Medulla oblongata (tissue), 1 donor: ENCODE data around the gene CACNA1G.

Experiments
- DNase-seq: peaks from one replicate; pipeline ENCODE4 v3.0.0-alpha.2; 2015; ENCODE audit errors: extremely low spot score

CACNA1G gene

DNA sequence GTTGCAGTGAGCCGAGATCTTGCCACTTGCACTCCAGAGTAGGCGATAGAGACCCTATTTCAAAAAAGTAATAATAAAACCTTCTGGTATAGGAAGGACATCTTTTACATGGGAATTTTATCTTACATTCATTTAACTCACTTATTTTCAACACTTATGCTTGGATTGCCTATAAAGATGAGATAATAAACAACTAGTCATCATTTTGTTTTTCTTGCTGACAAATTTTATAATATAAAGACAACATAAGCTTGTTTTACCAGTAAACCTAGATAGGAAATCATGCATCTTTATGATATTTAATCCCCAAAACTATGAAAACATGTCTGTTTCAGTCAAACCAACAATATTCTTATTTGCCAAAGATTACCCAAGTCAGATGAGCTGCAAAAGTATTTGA, 91.1 kb downstream of the CACNA1G start:
- no peak for DNase-seq

DNA sequence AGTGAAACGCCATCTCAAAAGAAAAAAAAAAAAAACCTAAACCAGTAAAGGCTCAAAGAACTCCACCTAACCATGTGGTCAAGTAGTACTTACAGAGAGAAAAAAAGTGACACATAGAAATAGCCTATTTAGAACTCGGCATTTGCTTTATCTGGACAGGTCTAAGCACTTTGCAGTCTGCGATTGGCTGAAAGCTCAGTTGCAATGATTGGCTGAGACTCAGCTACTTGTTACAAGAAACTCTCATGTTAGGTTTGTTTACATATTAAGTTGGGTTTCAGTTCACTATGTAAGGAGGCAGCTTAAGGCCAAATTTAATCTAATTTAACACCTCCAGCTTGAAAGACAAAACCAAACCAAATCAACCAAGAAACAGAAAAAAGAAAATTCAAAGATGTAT, 93.2 kb downstream of the CACNA1G start:
- DNase-seq, result no peak

DNA sequence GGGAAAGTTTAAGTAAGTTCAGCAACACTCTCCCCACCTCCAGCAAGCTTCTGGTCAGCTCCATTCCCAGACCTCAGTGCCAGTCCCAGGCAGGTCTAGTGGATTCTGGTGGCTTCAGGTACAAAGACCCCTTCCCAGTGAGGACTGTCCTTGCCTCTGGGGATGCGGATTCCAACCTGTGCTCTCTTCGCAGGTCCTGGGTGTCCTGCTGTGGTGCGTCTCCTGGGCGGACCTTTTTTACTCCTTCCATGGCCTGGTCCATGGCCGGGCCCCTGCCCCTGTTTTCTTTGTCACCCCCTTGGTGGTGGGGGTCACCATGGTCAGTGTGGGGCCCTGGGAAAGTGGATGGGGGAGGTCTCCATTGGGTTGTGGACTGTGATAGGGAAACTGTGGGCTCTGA, 96.0 kb downstream of the CACNA1G start:
- DNase-seq, result no peak

DNA sequence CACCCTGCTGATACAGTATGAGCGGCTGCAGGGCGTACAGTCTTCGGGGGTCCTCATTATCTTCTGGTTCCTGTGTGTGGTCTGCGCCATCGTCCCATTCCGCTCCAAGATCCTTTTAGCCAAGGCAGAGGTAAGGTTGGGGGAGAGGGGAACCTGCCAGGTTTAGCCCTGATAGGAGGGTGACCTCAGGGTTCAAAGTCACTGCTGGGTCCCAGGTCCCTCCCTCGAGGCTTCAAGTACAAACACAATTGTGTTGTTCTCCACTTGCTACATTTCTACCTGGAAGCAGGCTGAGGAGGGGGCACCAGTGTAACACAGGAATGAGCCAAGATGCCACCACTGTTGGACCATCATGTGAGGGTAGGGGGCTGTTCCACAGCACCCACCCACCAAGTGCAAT, 96.5 kb downstream of the CACNA1G start:
- DNase-seq, result no peak

DNA sequence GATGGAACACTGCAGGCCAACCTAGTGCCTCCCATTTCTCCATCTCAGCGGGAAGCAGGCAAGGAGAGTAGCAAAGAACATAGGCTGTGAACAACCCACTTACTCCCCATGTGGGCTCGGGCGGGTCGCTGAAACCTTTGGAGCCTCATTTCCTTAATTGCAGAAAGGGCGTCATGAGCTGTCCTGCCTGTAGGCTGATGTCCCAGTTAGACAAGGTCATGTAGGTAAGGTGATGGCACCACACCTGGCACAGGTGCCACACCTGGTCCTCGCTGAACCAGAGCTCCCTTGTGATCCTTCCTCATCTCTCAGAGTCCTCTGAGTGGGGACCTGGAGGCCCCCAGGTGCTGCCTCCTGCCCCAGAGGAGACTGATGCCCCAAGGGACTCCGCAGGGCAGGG, 97.1 kb downstream of the CACNA1G start:
- no peak for DNase-seq

DNA sequence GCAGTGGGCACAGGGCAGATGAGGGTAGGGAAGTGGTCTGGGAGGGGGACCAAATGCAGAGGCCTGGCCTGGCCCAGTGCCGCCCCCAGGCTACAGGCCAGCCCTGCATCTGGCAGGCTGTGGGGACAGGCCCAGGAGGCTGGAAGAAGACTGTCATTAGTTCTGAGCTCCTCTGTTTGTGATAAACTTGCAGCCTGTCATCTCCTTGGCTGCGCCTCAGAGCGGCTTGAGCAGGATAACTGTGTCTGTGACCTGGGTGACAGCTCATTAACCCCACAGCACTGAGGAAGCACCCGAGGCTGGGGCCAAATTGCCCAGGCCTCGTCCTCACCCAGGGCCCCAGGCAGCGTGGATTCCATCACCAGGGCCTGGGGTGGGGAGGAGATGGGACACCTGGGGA, 98.1 kb downstream of the CACNA1G start:
- no peak for DNase-seq

DNA sequence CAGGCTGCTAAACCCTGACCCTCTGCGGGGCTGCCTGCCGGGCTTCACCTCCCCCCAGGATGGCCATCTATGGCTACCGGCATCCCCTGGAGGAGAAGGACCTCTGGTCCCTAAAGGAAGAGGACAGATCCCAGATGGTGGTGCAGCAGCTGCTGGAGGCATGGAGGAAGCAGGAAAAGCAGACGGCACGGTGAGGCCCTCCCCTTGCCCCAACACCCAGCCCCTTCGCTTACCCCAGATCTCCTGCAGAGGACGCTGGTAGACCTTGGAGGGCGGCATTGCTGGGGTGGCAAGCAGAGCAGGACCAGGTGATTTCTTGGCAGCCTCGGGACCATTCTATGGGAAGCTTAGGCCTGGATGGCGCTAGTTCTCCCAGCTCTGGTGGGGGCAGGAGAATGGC, 98.7 kb downstream of the CACNA1G start:
- no peak for DNase-seq

DNA sequence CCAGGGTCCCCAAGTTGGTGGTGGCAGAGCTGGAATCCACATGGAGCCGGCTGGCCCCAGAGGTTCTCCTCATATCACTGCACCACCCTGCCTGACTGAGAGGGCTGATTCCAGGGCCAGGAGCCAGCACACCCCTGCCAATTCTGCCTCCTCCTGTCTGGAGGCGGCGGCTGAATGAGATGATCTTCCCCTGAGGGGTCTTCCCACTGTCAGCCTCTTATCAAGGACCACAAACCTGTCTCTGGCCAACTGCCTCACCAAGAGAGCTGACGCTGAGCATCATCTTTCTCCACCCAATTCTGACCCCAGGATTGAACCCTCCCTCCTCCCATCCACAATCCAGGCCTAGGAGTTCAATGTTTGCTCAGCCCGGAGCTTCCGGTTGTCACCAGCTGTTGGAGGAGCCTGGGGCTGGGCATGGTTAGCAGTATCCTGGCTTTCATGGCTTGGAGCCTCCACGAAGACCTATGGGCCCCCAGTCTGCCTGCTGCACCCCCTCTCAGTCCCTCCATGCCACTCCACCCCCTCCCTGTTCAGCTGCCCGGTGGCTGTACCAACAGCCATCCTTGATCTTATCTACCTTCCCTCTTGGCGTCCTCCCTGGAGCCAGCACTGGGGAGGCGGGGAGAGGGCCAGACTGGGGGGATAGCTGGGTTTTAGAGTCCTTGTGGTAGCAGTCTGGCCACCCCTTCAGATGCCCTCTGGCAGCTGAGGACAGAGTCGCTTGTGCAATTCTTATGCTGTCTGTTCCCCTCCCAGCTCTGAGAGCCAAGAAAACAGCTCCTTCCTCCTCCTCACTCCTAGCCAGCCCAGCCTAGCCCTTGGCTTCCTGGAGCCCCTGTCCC, 99.7 kb downstream of the CACNA1G start:
- DNase-seq, result no peak

DNA sequence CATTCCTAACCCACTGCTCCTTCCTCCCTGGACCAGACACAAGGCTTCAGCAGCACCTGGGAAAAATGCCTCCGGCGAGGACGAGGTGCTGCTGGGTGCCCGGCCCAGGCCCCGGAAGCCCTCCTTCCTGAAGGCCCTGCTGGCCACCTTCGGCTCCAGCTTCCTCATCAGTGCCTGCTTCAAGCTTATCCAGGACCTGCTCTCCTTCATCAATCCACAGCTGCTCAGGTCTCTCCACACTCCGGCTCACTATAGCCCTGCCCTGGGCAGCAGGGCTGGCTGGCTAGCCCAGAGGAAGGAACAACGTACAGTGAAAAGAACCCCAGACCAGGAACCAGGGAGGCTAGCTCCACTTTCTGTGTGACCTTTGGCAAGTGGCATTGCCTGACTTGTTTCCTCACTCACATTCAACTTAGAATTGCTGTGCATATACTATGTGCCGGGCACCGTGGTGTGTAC, 100.4 kb downstream of the CACNA1G start:
- DNase-seq, result no peak

DNA sequence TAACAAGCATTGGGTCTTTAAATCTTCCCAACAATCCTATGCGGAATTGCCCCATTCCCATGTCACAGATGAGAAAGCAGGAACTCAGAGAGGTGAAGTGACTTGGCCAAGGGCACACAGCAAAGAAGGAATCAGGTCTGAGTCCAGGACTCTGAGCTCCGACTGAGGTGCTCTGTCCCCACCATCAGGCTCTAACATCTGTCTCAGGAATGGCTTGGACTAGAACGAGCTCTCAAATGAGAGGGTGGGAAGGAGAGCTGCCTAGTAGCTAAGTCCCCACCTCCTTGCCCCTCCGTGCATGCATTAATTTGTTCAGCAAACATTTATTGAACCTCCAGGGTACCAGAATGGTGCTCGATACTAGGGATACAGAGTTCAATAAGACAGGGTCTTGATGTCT, 100.8 kb downstream of the CACNA1G start:
- DNase-seq, result no peak

DNA sequence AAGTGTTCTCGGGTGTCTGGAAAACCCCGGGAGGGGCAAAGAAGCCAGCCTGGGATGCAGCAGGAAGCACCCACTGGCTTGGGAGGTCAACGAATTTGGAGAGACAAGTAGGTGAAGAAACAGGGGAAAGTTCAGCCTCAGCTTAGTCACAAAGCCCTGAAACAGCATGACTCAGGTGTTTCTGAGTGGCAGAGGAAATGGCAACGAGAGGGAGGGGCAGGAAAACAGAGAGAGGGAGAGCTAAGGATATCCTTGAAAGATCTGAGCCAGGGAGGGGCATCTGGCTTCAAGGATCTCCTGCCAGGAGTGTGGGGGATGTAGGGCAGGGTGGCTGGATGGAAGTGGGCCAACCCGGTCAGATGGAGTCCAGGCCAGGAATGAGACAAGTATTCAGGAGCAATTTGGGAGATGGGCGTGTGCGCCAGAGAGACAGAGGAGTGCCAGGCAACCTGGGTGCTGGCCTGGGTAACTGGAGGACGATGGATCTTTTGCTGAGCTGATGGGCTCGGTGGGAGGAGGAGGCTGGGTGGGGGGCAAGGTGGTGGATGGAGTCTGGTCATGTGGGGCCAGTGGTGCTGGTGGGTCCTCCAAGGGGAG, 101.4 kb downstream of the CACNA1G start:
- no peak for DNase-seq

DNA sequence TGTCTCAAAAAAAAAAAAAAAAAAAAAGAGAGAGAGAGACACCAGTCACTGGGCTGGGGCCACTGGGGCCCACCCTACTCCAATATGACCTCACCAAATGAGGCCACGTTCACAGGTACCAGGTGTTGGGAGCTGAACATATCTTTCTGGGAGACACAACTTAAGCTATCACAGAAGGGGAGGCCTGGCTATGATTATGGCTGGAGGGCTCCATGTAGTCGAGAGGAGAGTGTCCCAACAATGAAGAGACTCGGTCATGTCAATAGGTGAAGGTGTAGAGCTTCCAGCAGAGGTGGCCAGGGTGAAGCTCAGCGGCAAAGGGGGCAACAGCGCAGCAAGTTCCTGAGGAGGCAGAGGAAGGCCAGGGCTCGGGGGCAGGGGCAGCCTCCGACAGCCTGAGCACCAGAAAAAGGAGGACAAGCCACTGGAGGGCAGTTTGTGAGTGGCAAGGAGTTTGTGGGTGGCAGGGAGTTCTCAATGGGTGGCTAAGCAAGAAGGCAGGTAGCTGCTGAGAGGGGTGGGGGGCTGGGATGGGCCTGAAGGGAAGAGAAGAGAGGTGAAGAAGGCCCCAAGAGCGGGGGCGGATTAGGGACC, 102.2 kb downstream of the CACNA1G start:
- no peak for DNase-seq

DNA sequence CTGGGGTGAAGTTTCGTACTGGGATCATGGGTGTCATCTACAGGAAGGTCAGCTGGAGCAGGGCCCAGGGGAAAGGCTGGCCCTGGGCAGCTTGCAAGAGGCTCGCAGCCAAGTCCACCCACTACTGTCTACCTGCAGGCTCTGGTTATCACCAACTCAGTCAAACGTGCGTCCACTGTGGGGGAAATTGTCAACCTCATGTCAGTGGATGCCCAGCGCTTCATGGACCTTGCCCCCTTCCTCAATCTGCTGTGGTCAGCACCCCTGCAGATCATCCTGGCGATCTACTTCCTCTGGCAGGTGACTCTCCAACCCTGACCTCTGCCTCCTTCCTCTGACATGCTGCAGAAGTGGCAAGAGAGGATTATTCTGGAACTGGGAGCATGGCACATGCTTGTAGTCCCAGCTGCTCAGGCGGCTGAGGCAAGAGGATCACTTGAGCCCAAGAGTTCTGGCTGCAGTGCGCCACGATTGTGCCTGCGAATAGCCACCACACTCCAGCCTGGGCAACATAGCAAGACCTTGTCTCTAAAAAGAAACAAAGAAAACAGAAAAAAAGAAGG, 103.4 kb downstream of the CACNA1G start:
- DNase-seq, result no peak

DNA sequence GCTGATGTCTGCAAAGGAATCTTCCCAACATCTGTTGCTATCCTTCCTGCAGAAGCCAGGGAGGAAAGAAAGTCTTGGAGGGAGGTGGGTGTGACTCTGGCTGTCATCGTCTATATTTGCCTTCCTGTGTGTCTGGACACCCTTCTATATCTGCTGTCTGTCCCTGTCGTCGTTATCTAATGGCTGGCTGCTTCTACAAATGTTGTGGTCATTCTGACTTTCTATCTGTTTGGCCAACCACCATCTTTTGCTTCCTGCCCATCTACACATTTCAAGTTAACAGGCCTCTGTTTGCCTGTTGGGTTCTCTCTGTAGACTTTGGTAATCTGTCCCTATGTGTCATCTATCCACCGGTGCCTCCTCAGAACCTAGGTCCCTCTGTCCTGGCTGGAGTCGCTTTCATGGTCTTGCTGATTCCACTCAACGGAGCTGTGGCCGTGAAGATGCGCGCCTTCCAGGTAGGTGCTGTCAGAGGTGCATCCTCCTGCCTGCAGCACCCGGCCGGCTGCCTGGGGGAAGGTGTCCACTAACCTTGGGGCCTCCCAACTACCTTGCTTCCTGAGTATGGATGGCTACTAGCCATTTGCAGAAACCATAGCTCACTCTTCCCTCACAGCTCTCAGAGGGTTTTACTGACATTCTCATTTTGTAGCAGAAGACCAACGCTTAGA, 104.4 kb downstream of the CACNA1G start:
- no peak for DNase-seq

DNA sequence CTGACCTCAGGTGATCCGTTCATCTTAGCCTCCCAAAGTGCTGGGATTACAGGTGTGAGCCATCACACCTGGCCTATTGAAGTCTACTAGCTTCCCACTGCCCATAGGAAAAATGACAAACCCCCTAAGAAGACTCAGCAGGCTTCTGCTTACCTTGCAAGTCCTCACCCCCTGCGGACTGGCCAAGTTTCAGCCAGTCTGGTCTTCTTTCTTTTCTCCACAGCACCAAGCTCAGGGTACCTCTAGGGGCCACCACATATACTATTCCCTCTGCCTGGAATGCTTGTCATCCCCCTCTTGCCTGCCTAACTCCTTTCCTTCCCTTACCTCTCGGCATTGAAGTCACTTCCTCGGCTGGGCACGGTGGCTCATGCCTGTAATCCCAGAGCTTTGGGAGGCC, 105.3 kb downstream of the CACNA1G start:
- DNase-seq, result no peak

DNA sequence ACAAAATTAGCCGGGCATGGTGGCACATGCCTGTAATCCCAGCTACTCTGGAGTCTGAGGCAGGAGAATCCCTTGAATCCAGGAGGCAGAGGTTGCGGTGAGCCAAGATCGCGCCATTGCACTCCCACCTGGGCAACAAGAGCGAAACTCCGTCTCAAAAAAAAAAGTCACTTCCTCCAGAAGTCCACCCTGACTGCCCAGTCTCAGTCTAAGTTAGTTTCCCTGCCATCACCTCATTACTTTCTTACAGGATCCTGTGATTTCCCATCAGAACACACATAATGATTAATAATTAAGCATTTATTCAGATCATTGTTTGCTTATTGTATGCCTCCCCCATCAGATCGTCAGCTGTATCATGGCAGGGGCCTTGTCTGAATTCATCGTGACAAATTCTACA, 105.8 kb downstream of the CACNA1G start:
- DNase-seq, result no peak

DNA sequence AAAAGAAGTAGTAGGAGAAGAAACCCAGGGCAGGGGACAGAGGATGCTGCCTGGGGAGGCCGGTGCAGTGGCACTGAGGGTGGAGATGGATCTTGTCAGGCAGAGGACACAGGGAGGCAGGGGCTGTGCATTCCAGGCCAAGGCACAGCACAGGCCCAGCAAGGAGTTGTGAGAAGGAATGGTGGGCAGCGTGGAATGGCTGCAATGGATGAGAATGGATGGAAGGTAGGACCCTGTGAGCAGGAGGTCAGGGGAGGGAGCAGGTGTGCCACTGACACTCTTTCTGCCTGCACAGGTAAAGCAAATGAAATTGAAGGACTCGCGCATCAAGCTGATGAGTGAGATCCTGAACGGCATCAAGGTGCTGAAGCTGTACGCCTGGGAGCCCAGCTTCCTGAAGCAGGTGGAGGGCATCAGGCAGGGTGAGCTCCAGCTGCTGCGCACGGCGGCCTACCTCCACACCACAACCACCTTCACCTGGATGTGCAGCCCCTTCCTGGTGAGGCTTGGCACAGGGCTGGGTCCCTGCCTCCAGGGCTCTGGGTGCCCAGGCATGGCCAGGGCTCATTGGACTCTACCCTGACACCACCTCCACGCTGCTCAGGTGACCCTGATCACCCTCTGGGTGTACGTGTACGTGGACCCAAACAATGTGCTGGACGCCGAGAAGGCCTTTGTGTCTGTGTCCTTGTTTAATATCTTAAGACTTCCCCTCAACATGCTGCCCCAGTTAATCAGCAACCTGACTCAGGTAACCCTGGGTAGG, 106.9 kb downstream of the CACNA1G start:
- no peak for DNase-seq

DNA sequence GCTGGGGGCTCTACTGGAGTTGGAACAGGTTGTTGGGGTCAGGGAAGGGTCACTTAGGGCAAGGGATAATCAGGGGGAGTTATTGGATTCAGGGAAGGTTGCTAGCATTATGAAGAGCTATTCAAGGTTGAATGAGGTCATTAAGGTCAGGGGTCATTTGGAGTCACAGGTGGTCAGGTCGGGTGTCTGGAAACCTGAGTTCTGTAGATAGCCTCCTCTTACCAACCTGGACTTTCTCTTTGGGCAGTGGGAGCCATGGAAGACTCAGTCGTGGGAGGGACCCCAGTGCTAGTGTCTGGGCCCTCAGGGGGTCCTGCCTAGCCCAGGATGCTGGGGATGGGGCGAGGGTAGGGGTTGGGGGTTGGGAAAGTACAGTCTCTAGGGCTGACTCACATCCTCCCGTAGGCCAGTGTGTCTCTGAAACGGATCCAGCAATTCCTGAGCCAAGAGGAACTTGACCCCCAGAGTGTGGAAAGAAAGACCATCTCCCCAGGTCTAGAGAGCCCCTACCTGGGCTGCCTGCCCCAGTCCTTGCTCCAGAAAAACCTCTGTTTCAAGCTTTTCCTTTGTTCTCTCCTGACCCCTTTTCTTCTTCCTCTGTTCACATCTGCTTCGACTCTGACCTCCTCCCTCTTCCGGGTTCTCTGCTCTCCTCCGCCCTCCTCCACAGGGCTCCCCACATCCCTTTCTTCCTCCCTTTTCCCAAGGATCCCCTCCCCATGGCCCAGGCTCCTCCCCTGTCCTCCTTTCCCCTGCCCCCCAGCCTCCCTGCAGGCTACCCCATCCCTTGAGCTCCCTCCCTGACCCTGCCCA, 107.7 kb downstream of the CACNA1G start:
- no peak for DNase-seq

DNA sequence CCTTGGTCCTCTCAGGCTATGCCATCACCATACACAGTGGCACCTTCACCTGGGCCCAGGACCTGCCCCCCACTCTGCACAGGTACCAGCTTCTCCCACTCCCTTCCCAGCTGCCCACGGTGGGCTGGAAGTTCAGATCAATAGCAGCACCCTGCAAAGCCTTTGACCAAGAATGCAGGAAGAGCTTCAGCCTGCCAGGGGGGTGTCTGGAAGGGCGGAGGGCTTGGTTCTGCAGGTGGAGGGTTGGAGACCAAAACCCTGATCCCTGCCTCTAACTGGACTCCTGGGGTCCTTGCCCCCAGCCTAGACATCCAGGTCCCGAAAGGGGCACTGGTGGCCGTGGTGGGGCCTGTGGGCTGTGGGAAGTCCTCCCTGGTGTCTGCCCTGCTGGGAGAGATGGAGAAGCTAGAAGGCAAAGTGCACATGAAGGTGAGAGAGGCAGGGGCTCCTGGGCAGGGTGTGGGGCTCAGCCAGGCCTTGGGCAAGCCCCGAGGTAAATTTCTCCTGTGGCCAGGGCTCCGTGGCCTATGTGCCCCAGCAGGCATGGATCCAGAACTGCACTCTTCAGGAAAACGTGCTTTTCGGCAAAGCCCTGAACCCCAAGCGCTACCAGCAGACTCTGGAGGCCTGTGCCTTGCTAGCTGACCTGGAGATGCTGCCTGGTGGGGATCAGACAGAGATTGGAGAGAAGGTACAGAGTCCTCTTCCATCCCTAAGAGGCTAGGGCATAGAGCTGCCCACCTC, 108.5 kb downstream of the CACNA1G start:
- DNase-seq, result no peak

DNA sequence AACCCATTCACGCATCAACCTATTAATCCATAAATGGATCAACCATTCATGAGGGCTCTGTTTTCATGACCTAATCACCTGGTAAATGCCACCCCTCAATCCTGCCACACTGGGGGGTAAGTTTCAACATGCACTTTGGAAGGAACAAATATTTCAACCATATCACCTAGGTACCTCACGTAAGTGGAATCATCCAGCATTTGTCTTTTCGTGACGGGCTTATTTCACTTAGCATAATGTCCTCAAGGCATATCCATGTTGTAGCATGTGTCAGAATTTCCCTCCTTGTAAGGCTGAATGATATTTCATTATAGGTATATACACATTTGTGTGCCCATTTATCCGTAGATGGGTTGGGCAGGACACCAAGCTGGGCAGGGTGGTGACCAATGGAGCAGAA, 111.6 kb downstream of the CACNA1G start:
- no peak for DNase-seq
